Forelimb muscle (tissue), 1 donor: ENCODE data around the gene ELP5. TPM values are rescaled to one million over a fixed set of nuclear protein-coding genes. Genes with fewer than 3 reads are reported as not detected.
"Not testable (repeated sequence)": the region's sequence is repeated elsewhere in the genome, so short reads cannot be mapped to it uniquely, and the experiment has no call there.

Source experiments
- DNase-seq: peaks from one replicate; pipeline ENCODE4 v3.0.0-alpha.2; 2013; ENCODE audit warnings: low read depth
- polyA plus RNA-seq: library from polyadenylated mRNA; unstranded; fragments of 120-200 nt; gene quantifications from one replicate; pipeline ENCODE4 v1.2.1, GENCODE V29; 2013; ENCODE audit not compliant: insufficient read length

The ELP5 gene
- polyA plus RNA-seq, 1 donor, result 48.5 TPM

GRCh38 chr17:7236808-7237207 lies 15.2 kb upstream of the ELP5 start:
- no peak for DNase-seq

GRCh38 chr17:7237266-7237760 lies 14.7 kb upstream of the ELP5 start:
- no peak for DNase-seq

GRCh38 chr17:7237761-7238419 lies 14.1 kb upstream of the ELP5 start:
- no peak for DNase-seq

GRCh38 chr17:7238420-7239090 lies 13.5 kb upstream of the ELP5 start:
- no peak for DNase-seq

- peak; percentile 100 for DNase-seq
Measured at GRCh38 chr17:7239091-7240027, 12.7 kb upstream of the ELP5 start, which contains the start of gene PHF23. TSS of gene PHF23 (minus strand) at chr17:7239457. CDS start at chr17:7239279, 178 bp downstream.

GRCh38 chr17:7240375-7240774 lies 11.6 kb upstream of the ELP5 start:
- DNase-seq, result no peak

- no peak for DNase-seq
Measured at GRCh38 chr17:7241090-7241733, 10.8 kb upstream of the ELP5 start.

GRCh38 chr17:7241783-7242716 lies 10.0 kb upstream of the ELP5 start, which contains the start of gene GABARAP:
TSS of gene GABARAP (minus strand) at chr17:7242449. CDS start at chr17:7242330, 119 bp downstream.
- DNase-seq, result peak; percentile 86

GRCh38 chr17:7242717-7243452 lies 9.1 kb upstream of the ELP5 start:
- peak; percentile 91 for DNase-seq

GRCh38 chr17:7243453-7243729 lies 8.6 kb upstream of the ELP5 start:
- DNase-seq, result no peak

- DNase-seq, result not testable (repeated sequence)
Measured at GRCh38 chr17:7243838-7244237, 8.2 kb upstream of the ELP5 start.

GRCh38 chr17:7246779-7247178 lies 5.2 kb upstream of the ELP5 start:
- DNase-seq, result no peak

GRCh38 chr17:7248796-7249195 lies 3.2 kb upstream of the ELP5 start:
- no peak for DNase-seq

- no peak for DNase-seq
Measured at GRCh38 chr17:7249214-7249613, 2.8 kb upstream of the ELP5 start.

GRCh38 chr17:7249830-7250229 lies 2.2 kb upstream of the ELP5 start:
- DNase-seq, result no peak

- DNase-seq, result no peak
Measured at GRCh38 chr17:7250695-7251627, 1.1 kb upstream of the ELP5 start.

GRCh38 chr17:7251661-7252175 lies 297 bp upstream of the ELP5 start, which contains the start of gene CTDNEP1:
TSS of gene CTDNEP1 (minus strand) at chr17:7251734. CDS start at chr17:7251296, 438 bp downstream.
- peak; percentile 99 for DNase-seq

GRCh38 chr17:7253082-7253481 lies 1.1 kb downstream of the ELP5 start:
- DNase-seq, result no peak
